Left lung (tissue), 10 donors: Measurements from ENCODE around the gene LRRC10B. TPM values are rescaled to one million over a fixed set of nuclear protein-coding genes. Genes with fewer than 3 reads are reported as not detected.

Experiments
- ATAC-seq: fragments of 200-7000 bp; cut with Tn5 transposase; one replicate; pipeline ENCODE4 v1.9.1; 2020; ENCODE audit warnings: moderate library complexity
- DNase-seq, 4 donors: peaks; one replicate each; pipeline ENCODE4 v3.0.0-alpha.2; 2013 to 2020
- H3K27ac ChIP-seq, 2 donors: fragments of 200-600 bp; sonication (generic) in 1 of 2; one replicate each; pipeline versions ENCODE4 v1.5.0 to v1.8.0; 2020 to 2021
- H3K27me3 ChIP-seq, 2 donors: fragments of 200-600 bp; sonication (generic) in 1 of 2; one replicate each; pipeline versions ENCODE4 v1.5.0 to v1.8.0; 2020 to 2021
- H3K36me3 ChIP-seq, 2 donors: fragments of 200-600 bp; sonication (generic) in 1 of 2; one replicate each; pipeline versions ENCODE4 v1.5.0 to v1.8.0; 2020 to 2021
- H3K4me1 ChIP-seq, 2 donors: fragments of 200-600 bp; one replicate each; pipeline ENCODE4 v1.8.0; 2021
- H3K4me3 ChIP-seq, 2 donors: fragments of 200-600 bp; sonication (generic) in 1 of 2; one replicate each; pipeline versions ENCODE4 v1.5.0 to v1.8.0; 2020 to 2021; ENCODE audit warnings: mild to moderate bottlenecking in 1 of 2
- H3K9me3 ChIP-seq, 2 donors: fragments of 200-600 bp; sonication (generic) in 1 of 2; one replicate each; pipeline versions ENCODE4 v1.5.0 to v1.8.0; 2020 to 2021
- CTCF ChIP-seq, 2 donors: fragments of 200-600 bp; sonication (generic) in 1 of 2; IDR thresholded peaks; one replicate each; pipeline versions ENCODE4 v1.5.0 to v1.8.0; 2021; ENCODE audit warnings: antibody characterized with exemption in 2 of 2
- intact Hi-C, 2 donors: fragments of 100-400 bp; cut with DNase I; formaldehyde crosslinking; loops; one replicate each; pipeline versions ENCODE4 v1.11.2 to v1.14.2; 2022
- polyA plus RNA-seq, 6 donors: library from polyadenylated mRNA; unstranded; fragments of 120-200 nt; gene quantifications; one replicate each; pipeline ENCODE4 v1.2.1, GENCODE V29; 2013; ENCODE audit not compliant: insufficient read length in 6 of 6
- total RNA-seq, 2 donors: library from RNA; stranded (reverse); fragmentation: NEBNext Ultra II Directional; extraction: Animal tissue kit (Norgen Biotek cat#: 25700); gene quantifications; one replicate each; pipeline ENCODE4 v1.2.1, GENCODE V29; 2021
- donor health status: DM: no; HTN: yes; CAD: no.
- donor health status: DM: no; HTN: no; CAD: no.

The LRRC10B gene
- total and polyA plus RNA-seq, 8 donors = 0.29 to 5.5 (median 1.9) TPM

GRCh38 chr11:61509043-61510029 lies 787 bp downstream of the LRRC10B start:
- DNase-seq (peak; percentile 55 to 89 (median 72)), ATAC-seq (peak; percentile 91)
- H3K36me3 ChIP-seq = no peaks in the 10 kb centered on the region
- peak overlapping the region in 1 of 2 donors; percentile 24 for H3K4me3 ChIP-seq
- peaks cover 33 to 86% of the 10 kb centered on the region in 2 donors for H3K27me3 ChIP-seq
- H3K27ac ChIP-seq = no peak overlapping the region
- intact Hi-C loops = loop anchor here in 1 of 2 donors (10.0 kb wide), 1 partner anchor 65 kb away; no protein-coding TSS in a partner anchor
- H3K9me3 ChIP-seq = no peaks in the 10 kb centered on the region
- peak; percentile 34 to 56 for TF ChIP-seq CTCF (IDR thresholded peaks at IDR 0.05)
- H3K4me1 ChIP-seq = peaks cover 13 to 22% of the 10 kb centered on the region in 2 donors

GRCh38 chr11:61510166-61510919 lies 1.8 kb downstream of the LRRC10B start:
- peaks cover 33 to 81% of the 10 kb centered on the region in 2 donors for H3K27me3 ChIP-seq
- DNase-seq (no peak), ATAC-seq (no peak)
- no peak overlapping the region for H3K27ac ChIP-seq
- no peak for TF ChIP-seq CTCF (IDR thresholded peaks at IDR 0.05)
- peaks cover 13 to 22% of the 10 kb centered on the region in 2 donors for H3K4me1 ChIP-seq
- H3K36me3 ChIP-seq = no peaks in the 10 kb centered on the region
- H3K4me3 ChIP-seq = no peak overlapping the region
- intact Hi-C loops = loop anchor here in 1 of 2 donors (10.0 kb wide), 1 partner anchor 66 kb away; no protein-coding TSS in a partner anchor
- H3K9me3 ChIP-seq = no peaks in the 10 kb centered on the region

- H3K27me3 ChIP-seq = peaks cover 33 to 74% of the 10 kb centered on the region in 2 donors
- no peak overlapping the region for H3K27ac ChIP-seq
- H3K4me3 ChIP-seq = no peak overlapping the region
- H3K9me3 ChIP-seq = no peaks in the 10 kb centered on the region
- no peak for TF ChIP-seq CTCF (IDR thresholded peaks at IDR 0.05)
- H3K36me3 ChIP-seq = no peaks in the 10 kb centered on the region
- DNase-seq (no peak), ATAC-seq (no peak)
- peaks cover 13 to 22% of the 10 kb centered on the region in 2 donors for H3K4me1 ChIP-seq
- intact Hi-C loops = loop anchor here in 1 of 2 donors (10.0 kb wide), 1 partner anchor 66 kb away; no protein-coding TSS in a partner anchor
Observed at GRCh38 chr11:61510974-61511373, 2.4 kb downstream of the LRRC10B start.

GRCh38 chr11:61511383-61511782 lies 2.8 kb downstream of the LRRC10B start:
- no peak for TF ChIP-seq CTCF (IDR thresholded peaks at IDR 0.05)
- Histone ChIP-seq H3K4me3 (no peak overlapping the region), H3K27me3 (peaks cover 33 to 74% of the 10 kb centered on the region in 2 donors), H3K4me1 (peaks cover 13 to 22% of the 10 kb centered on the region in 2 donors), H3K36me3 (no peaks in the 10 kb centered on the region), H3K27ac (no peak overlapping the region), H3K9me3 (no peaks in the 10 kb centered on the region)
- DNase-seq (no peak), ATAC-seq (no peak)
- intact Hi-C loops = loop anchor here in 1 of 2 donors (10.0 kb wide), 1 partner anchor 67 kb away; no protein-coding TSS in a partner anchor
